GM18519 (cell line): ENCODE data around the gene BST2.

Experiments
- ATAC-seq: cut with Tn5 transposase; IDR thresholded peaks from one replicate; pipeline ENCODE4 v1.9.1; 2021; ENCODE audit warnings: mild to moderate bottlenecking, moderate library complexity; ENCODE audit not compliant: unreplicated experiment, low FRiP score

BST2 gene, protein sequence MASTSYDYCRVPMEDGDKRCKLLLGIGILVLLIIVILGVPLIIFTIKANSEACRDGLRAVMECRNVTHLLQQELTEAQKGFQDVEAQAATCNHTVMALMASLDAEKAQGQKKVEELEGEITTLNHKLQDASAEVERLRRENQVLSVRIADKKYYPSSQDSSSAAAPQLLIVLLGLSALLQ

GRCh38 chr19:17405250-17406045 is at the start of gene BST2:
Gene BST2, minus strand, starts transcription at chr19:17405630. Its CDS starts 55 bp downstream, at chr19:17405575.
- ATAC-seq = no peak

GRCh38 chr19:17454576-17455071 is 49.2 kb upstream of the BST2 start:
- ATAC-seq = no peak

DNA sequence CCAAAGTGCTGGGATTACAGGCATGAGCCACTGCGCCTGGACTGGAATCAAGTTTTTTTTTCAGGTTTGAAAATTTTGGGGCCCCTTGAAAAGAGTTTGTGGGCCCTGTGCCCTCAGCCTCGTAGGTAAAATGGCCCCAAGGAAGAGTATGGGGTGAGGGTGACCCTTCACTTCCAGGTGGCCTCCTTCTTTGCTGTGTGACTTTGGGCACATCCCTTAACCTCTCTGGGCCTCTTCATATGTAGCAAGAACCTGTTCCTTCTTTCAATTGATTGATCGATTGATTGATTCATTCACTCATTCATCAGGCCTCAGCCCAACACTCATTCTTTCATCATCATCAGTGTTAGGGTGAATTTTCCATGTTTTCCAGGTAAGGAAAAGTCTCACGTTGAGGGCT is 46.4 kb upstream of the BST2 start:
- ATAC-seq = no peak

DNA sequence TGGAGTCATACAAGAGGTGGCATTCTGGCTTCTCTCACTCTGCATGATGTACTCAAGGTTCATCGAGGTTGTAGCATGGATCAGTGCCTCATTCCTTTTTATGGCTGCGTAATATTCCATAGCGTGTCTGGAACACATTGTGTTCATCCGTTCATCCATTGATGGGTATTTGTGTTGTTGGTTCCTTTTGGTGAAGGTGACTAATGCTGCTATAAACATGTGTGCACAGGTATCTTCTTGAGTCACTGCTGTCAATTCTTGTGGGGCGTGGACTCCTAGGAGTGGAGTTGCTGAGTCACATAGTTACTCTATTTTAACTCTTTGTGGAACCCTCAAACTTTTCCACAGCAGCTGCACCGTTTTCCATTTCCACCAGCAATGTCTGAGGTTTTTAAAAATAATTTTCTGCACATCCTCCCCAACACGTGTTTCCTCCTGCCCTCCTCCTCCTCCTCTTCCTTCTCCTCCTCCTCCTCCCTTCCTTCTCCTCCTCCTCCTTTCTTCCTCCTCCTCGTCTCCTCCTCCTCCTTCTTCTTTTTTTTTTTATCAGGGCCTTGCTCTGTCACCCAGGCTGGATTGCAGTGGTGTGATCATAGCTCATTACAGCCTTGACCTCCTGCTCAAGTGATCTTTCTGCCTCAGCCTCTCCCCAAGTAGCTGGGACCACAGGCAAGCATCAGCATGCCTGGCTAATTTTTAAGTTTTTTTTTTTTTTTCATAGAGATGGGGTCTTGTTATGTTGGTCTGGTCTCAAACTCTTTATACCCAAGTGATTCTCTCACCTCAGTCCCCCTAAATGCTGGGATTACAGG is 45.0 kb upstream of the BST2 start:
- no peak for ATAC-seq

DNA sequence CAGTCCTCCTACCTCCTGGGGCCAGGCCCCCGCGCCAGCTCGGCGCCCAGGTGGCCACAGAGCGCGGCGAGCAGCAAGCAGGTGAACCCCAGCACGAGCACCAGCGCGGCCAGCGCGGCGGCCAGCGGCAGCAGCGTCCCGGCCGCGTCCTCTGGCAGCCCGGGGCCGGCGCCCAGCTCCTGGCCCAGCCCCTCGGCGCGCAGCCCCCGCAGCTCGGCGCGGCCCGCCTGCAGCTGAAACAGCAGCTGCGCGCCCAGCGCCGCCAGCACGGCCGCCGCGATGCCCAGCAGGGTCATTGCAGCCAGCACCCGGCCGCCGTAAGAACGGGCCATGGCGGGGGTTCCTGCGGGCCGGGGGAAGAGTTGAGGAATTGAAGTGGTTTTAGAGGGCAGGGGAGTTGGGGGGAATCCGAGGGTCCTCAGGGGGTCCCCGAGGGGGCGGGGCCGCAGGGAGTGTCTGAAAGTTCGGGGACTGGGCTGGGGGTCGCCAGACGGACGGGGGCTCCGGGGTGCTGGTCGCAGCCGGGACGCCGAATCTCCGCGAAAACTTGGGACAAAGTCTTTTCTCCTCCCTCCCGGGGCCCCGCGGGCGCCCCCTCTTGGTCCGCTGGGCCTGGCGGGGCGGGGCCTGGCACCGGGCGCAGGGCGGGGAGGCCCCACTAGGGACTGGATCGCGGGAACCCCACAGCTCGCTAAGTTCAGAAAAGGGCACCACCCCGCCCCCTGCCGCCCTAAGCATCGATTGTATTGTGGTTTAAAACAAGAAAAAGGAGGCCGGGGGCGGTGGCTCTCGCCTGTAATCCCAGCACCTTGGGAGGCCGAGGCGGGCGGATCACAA is 42.9 kb upstream of the BST2 start, which contains the start of gene TMEM221:
Gene TMEM221, minus strand, starts transcription at position 538 of the 837 bp plus-strand sequence. Its CDS starts 206 bp downstream, at position 332.
- no peak for ATAC-seq

GRCh38 chr19:17447704-17448130 is 42.3 kb upstream of the BST2 start:
- ATAC-seq = no peak

GRCh38 chr19:17445526-17446165 is 40.2 kb upstream of the BST2 start:
- no peak for ATAC-seq

GRCh38 chr19:17441241-17442021 is 36.0 kb upstream of the BST2 start:
- ATAC-seq = no peak

GRCh38 chr19:17436874-17437267 is 31.4 kb upstream of the BST2 start:
- no peak for ATAC-seq

- ATAC-seq = no peak
Measured at GRCh38 chr19:17436094-17436873, 30.9 kb upstream of the BST2 start.

DNA sequence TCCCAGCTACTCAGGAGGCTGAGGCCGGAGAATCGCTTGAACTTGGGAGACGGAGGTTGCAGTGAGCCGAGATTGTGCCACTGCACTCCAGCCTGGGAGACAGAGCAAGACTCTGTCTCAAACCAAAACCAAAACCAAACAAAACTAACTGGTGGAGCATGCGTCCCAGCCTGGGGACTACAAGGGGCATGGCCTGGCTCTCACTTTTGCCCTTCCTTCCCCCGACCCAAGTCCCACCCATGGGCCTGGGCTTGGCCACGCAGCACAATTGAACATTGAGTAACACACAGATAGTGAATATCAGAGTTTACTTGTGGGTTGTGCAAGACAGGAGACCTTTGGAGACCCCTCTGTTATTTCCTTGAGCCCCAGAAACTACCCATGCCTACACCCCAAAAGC is 29.8 kb upstream of the BST2 start:
- no peak for ATAC-seq

GRCh38 chr19:17431417-17431816 is 26.0 kb upstream of the BST2 start:
- ATAC-seq = no peak

GRCh38 chr19:17429641-17430113 is 24.2 kb upstream of the BST2 start:
- no peak for ATAC-seq

GRCh38 chr19:17424743-17425365 is 19.4 kb upstream of the BST2 start:
- ATAC-seq = no peak

GRCh38 chr19:17423429-17424208 is 18.2 kb upstream of the BST2 start:
- ATAC-seq = no peak

GRCh38 chr19:17421942-17422341 is 16.5 kb upstream of the BST2 start:
- no peak for ATAC-seq

DNA sequence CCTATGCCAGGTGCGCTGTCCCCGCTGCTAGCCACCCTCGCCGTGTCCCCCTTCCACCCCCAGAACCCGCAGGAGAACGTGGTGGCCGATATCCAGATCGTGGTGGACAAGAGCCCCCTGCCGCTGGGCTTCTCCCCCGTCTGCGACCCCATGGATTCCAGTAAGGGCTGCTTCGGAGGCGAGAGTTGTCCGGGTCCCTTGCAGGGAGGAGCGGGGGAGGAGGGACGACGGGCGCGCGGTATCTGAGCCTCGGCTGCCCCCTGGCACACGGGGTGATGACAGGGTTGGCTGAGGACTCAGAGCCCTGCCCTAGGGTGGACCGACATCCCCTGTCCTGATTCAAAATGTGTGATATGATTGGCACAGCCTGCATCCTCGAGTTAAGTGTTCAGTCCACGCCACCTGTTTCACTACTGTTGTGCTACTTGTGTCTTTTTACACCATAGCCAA is 15.1 kb upstream of the BST2 start:
- ATAC-seq = no peak
